Type B pancreatic cell (in vitro differentiated cells): ENCODE data around the gene MEIOSIN. TPM values are rescaled to one million over a fixed set of nuclear protein-coding genes. Genes with fewer than 3 reads are reported as not detected.

Experiments used
- DNase-seq: peaks from one replicate; pipeline ENCODE4 v3.0.0; 2021; ENCODE audit warnings: mixed read lengths; ENCODE audit not compliant: unreplicated experiment; ENCODE audit errors: extremely low spot score
- H3K27ac Mint-ChIP-seq: 2 replicates; pipeline ENCODE4 v1.8.0; 2021; ENCODE audit warnings: mild to moderate bottlenecking, mixed read lengths
- H3K27me3 Mint-ChIP-seq: 2 replicates; pipeline ENCODE4 v1.8.0; 2021; ENCODE audit warnings: mixed read lengths
- H3K36me3 Mint-ChIP-seq: 2 replicates; pipeline ENCODE4 v1.8.0; 2021; ENCODE audit warnings: mixed read lengths
- H3K4me1 Mint-ChIP-seq: one replicate; pipeline ENCODE4 v1.8.0; 2021; ENCODE audit warnings: mixed read lengths; ENCODE audit not compliant: unreplicated experiment
- H3K4me3 Mint-ChIP-seq: 2 replicates; pipeline ENCODE4 v1.8.0; 2021; ENCODE audit warnings: mild to moderate bottlenecking, mixed read lengths
- H3K9me3 Mint-ChIP-seq: 2 replicates; pipeline ENCODE4 v1.8.0; 2021; ENCODE audit warnings: mixed read lengths
- total RNA-seq: library from RNA; stranded (reverse); gene quantifications from 2 replicates; pipeline ENCODE4 v1.2.1, GENCODE V29; 2021; ENCODE audit warnings: low replicate concordance
- TF ChIP-seq, protein P1 (sequence below): fragments of 200-600 bp; sonication (generic); conservative IDR thresholded peaks from 2 replicates; pipeline ENCODE4 v1.5.0; 2021; ENCODE audit warnings: antibody characterized with exemption, mild to moderate bottlenecking

MEIOSIN gene
- total RNA-seq, 1 donor from 2014 or later: not detected

DNA sequence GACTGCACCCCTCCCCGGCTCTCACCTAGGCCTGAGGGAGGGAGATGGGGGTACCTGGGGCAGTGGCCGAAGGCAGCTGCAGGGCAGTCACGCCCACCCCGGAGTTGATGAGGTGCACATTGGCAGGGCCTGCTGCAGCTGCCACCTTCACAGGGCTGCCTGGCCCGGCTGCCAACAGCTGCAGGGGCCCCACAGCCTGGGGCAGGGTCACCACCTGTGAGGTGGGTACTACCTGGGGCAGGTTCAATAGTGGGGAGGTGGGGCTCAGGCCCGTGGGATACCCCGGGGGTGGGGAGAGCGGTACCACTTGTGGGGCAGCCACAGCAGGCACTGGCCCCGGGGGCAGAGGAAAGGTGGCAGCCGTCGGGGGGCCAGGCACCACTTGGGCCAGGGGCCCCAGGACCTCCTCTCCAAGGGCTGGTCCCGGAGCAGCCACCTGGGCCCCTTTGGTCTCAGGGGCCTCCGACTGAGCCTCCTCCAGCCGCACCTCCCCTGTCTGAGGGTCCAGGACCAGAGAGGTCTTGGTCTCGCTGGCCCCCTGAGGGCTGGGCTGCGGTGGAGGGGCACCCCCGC, 33.1 kb downstream of the MEIOSIN start:
- Mint-ChIP-seq H3K27ac (no peak overlapping the region), H3K4me1 (peaks cover 15% of the 10 kb centered on the region), H3K4me3 (no peak overlapping the region), H3K36me3 (no peaks in the 10 kb centered on the region), H3K9me3 (no peaks in the 10 kb centered on the region), H3K27me3 (no peaks in the 10 kb centered on the region)
- TF ChIP-seq, protein P1, sequence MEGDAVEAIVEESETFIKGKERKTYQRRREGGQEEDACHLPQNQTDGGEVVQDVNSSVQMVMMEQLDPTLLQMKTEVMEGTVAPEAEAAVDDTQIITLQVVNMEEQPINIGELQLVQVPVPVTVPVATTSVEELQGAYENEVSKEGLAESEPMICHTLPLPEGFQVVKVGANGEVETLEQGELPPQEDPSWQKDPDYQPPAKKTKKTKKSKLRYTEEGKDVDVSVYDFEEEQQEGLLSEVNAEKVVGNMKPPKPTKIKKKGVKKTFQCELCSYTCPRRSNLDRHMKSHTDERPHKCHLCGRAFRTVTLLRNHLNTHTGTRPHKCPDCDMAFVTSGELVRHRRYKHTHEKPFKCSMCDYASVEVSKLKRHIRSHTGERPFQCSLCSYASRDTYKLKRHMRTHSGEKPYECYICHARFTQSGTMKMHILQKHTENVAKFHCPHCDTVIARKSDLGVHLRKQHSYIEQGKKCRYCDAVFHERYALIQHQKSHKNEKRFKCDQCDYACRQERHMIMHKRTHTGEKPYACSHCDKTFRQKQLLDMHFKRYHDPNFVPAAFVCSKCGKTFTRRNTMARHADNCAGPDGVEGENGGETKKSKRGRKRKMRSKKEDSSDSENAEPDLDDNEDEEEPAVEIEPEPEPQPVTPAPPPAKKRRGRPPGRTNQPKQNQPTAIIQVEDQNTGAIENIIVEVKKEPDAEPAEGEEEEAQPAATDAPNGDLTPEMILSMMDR: no peak
- DNase-seq: no peak

GRCh38 chr19:45766869-45767346, 33.7 kb downstream of the MEIOSIN start:
- no peaks in the 10 kb centered on the region for H3K36me3 Mint-ChIP-seq
- DNase-seq: no peak
- no peaks in the 10 kb centered on the region for H3K9me3 Mint-ChIP-seq
- H3K4me3 Mint-ChIP-seq: peak overlapping the region; percentile 91
- peak overlapping the region; percentile 84 for H3K27ac Mint-ChIP-seq
- TF ChIP-seq, protein P1: no peak
- peaks cover 15% of the 10 kb centered on the region for H3K4me1 Mint-ChIP-seq
- no peaks in the 10 kb centered on the region for H3K27me3 Mint-ChIP-seq

- Mint-ChIP-seq H3K36me3 (no peaks in the 10 kb centered on the region), H3K4me1 (peaks cover 15% of the 10 kb centered on the region), H3K27me3 (no peaks in the 10 kb centered on the region), H3K4me3 (peak overlapping the region; percentile 91), H3K9me3 (no peaks in the 10 kb centered on the region), H3K27ac (peak overlapping the region; percentile 84)
- TF ChIP-seq, protein P1: no peak
- peak; percentile 82 for DNase-seq
Measured at GRCh38 chr19:45767410-45767880, 34.2 kb downstream of the MEIOSIN start.

GRCh38 chr19:45767881-45768654, 34.8 kb downstream of the MEIOSIN start:
- DNase-seq: peak; percentile 84
- TF ChIP-seq, protein P1: no peak
- peak overlapping the region; percentile 91 for H3K4me3 Mint-ChIP-seq
- H3K9me3 Mint-ChIP-seq: no peaks in the 10 kb centered on the region
- H3K4me1 Mint-ChIP-seq: peaks cover 15% of the 10 kb centered on the region
- peak overlapping the region; percentile 84 for H3K27ac Mint-ChIP-seq
- no peaks in the 10 kb centered on the region for H3K36me3 Mint-ChIP-seq
- H3K27me3 Mint-ChIP-seq: no peaks in the 10 kb centered on the region

GRCh38 chr19:45768655-45768983, 35.4 kb downstream of the MEIOSIN start:
- DNase-seq: peak; percentile 80
- TF ChIP-seq, protein P1: no peak
- Mint-ChIP-seq H3K9me3 (no peaks in the 10 kb centered on the region), H3K36me3 (no peaks in the 10 kb centered on the region), H3K27me3 (no peaks in the 10 kb centered on the region), H3K4me1 (peaks cover 15% of the 10 kb centered on the region), H3K4me3 (peak overlapping the region; percentile 97), H3K27ac (peak overlapping the region; percentile 98)
